Measurements from ENCODE around the gene ARHGAP10.

ARHGAP10 gene

GRCh38 chr4:147732518-147733235 is 789 bp downstream of the ARHGAP10 start:
- DNase-seq, result no peak

DNA sequence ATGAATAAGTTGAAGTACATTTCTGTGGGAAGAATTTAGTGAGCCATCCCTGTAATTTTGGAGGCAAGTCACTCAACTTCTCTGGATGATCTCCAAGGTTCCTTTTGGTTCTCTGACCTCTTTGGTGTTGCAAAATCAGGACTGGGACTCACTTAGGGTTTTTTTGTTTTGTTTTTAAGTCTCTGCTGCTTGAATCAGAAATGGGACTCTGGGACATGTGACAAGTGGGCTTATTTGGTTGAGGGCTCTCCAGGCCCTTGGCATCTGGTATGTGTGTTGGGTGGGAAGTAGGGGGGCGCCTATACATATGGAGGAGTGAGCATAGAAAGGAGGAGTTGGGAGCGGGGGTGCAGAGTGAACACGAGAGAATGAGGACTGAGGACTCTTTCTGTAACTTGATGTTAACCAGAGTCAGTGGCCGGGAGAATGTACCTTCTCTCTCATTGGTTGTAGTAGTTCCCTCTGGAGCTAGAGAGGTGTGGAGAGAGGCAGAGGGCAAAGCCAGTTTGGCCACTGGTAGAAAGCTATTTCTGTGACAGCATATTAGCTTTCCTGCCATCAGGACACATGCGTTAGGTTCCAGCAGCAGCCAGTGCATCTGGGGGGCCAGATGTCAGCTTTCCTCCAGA is 1.9 kb downstream of the ARHGAP10 start:
- DNase-seq, result no peak

- DNase-seq, result no peak
Measured at GRCh38 chr4:147734496-147734895, 2.6 kb downstream of the ARHGAP10 start.

DNA sequence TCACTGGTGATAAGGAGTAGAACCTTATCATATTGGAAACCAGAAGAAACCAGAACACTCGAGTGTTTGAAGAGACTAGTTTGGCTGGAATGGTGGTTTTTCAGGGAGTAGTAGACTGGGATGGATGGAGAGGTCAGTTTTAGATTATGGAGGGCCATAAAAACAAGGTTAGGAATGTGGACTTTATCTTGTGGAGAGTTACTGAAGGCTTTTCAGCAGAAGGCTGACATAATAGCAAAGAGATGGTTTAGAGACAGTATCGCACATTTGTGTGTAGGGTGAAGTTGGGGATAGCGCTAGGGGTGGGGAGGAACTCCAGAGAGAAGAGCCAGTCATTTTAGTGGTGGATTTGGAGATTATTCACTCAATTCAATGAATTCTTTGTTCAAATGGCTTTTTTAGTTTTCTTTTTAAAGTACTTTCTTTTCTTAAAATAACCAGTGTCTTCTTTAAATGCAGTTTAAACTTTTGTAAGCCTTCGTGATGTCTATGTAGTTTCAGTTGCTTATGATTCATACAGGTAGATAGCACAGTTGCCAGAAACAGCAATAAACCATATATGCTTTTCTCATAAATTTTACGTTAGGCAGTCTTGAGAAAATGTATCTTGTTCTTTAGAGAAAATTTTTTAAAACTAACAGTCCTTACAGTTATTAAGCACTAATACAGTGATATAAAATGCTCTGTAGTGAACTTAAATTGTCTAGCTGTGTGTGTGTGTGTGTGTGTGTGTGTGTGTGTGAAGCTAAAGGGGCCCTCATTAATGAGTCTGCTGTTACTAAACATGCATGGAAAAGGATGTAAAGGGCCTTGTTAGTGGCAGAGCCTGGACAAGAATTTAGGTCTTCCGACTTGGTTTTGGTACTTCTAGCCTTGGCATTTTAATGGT is 3.8 kb downstream of the ARHGAP10 start:
- DNase-seq, result no peak

DNA sequence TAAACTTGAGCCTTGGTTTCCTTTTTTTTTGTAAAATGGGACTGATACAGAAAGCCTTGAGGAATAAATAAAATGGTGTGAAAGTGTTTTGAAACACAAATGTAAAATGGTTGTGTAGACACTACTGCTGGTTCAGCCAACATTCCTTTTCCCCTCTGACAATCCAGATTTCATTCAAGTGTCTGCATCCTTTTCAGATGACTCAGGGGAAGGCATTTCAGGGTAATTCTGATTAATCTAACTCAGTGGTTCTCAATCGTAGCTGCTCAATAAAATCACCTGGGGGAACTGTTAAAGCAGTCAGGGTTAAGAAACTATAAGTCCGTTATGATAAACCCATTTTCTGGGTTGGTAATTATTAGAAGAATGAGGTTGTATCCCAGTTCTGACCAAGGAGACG is 4.6 kb downstream of the ARHGAP10 start:
- no peak for DNase-seq

DNA sequence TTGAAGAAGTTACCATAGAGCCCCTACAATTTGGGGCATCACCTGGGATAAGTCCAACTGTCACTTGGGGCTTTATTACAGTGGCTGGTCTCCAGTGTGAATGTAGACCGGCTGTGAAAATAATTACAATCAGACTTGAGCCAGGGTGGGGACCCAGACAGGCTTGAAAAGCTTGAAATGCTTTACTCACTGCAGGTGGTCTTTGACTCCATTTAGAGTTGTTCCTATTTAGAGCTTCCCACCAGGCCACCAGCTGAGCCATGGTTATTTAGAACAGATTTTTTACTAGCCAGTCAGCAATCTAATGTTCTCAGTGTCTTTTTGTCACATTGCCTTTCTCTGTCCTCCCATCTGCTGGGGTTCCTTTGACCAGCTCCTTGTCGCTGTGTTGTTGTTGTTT is 5.7 kb downstream of the ARHGAP10 start:
- DNase-seq, result no peak

DNA sequence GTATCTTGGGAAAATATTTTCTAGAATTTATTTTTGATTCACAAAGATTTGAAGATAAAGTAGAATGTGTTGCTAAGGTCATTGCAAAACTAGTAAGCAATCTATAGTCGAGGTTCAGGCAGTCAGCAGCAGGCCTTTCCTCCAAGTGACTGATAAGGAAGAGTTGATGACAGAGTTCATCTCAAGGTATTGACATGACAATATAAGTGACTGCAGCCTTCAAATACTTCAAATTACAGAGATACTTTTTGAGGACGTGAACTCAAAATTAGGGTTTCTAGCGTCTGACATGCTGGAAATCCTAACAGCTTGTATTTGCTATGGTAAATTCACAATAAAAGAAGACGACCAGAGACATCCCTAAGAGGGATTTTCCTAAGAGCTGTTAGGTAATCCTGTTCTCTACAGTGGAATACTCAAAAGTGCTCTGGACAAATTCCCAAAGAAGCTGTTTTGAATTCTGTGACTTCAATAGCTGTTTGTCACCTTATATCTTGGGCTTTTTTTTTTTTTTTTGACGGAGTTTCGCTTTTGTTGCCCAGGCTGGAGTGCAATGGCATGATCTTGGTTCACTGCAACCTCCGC is 7.4 kb downstream of the ARHGAP10 start:
- no peak for DNase-seq

DNA sequence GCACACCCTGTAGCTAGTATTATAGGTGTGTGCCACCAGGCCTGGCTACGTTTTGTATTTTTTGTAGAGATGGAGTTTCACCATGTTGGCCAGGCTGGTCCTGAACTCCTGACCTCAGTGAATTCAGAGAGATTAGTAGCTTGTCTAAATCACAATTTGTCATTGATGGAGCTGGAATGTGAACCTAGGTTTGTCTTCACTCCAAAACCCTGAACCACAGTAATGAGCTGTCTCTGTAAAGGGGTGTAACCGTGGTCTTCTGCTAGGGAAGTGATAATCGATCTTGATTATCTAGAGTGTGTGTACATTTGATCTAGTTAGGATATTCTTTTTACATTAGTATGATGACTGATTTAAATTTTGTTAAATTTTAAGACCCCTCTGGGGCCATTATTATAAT is 8.3 kb downstream of the ARHGAP10 start:
- no peak for DNase-seq

GRCh38 chr4:147741190-147741788 is 9.4 kb downstream of the ARHGAP10 start:
- no peak for DNase-seq

DNA sequence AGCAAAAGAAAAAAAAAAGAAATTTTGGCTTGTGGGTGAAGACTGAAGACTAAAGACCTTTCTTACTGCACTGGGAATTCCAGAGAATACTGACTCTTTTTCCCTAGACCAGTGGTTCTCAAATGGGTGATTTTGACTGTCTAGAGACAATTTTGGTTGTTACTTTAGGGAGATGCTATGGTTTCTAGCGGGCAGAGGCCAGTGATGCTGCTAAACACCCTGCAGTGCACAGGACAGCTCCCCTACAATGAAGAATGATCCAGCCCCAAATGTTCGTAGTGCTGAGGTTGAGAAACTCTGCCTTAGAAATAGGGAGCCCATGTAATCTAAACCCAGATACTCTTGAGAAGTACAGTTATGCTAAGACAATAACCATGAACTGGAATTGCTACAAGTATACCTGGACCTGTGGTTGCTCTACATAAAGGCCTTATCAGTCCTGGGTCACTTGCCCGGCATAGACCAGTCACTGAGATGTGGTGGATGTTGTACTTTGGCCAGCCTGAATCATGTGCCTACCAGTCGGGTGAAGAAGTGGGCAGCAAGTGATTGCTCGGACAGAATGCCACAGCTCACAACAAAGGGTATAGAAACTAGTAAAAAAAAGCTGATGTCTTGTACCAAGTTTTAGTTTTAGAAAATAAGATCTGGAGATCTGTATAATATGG is 16.0 kb downstream of the ARHGAP10 start:
- DNase-seq, result no peak

- no peak for DNase-seq
Measured at GRCh38 chr4:147749811-147750321, 18.0 kb downstream of the ARHGAP10 start.

DNA sequence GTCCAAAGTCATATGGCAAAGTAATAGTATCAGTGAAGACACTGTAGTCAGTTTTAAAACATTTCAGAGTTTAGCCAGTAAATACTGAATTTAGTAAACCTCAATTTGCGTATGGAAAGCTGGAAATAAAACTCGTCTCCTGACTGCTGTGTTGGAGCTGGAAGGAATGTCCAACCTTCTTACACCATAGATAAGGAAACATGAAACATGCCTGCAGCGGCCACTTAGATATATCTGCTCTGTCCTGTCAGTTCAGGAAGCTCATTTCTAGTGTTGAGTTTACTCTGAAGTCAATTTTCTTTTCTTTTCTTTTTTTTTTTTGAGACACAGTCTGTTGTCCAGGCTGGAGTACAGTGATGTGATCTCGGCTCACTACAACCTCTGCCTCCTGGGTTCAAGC is 21.2 kb downstream of the ARHGAP10 start:
- no peak for DNase-seq

DNA sequence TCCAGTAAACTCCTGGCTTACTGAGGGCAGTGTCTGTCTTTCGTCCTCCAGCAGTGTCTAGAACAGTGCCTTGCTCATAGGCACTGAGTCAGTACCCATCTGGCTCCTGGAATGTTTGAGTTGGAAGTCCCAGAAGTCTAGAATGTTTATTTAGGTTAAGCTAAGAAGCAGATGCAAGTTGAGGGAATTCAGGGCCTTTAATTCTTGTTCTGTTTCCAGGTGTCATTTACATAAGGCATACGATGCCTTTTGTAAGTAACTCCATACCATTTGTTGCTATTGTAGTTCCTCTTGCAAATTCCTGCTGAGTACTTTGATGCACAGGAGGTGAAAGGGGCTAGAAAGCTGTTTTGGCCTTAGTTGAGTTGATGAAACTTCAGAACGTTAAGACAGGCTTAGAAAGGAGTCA is 22.2 kb downstream of the ARHGAP10 start:
- DNase-seq, result no peak

DNA sequence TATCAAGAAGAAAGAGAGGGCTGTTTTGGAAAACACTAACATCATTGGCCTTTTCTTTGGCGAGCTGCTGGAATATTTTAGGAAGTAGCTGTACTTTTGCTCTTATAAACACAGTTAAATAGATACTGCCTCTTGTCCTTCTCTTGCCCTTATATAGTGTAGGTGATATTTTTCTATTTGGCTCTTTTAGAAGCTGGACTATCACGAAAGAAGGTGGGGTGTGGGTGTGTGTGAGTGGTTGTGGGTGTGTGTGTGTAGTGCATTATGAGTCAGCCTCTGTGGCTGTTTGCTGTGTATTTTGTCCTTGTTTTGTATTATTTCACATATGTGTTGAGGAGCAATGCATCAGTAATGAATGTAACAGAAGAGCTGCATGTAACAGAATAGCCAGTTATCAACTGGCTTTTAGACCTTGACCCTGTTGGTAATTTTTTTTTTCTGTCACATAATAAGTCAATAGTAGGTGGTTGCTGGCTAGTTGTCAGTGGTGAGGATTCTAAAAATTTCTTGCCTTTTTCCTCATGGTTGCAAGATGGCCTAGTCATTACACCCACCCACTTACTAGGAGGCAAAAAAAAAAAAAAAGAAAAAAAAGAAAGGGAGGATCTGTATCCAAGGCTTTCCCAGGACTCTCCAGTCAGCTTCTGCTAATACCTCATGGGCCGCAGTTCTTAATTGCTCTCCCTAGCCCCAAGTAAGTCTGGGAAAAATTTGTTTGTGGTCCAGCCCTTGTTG is 23.8 kb downstream of the ARHGAP10 start:
- DNase-seq, result no peak

GRCh38 chr4:147756417-147756816 is 24.5 kb downstream of the ARHGAP10 start:
- DNase-seq, result no peak

- DNase-seq, result no peak
Measured at GRCh38 chr4:147760176-147760575, 28.3 kb downstream of the ARHGAP10 start.

DNA sequence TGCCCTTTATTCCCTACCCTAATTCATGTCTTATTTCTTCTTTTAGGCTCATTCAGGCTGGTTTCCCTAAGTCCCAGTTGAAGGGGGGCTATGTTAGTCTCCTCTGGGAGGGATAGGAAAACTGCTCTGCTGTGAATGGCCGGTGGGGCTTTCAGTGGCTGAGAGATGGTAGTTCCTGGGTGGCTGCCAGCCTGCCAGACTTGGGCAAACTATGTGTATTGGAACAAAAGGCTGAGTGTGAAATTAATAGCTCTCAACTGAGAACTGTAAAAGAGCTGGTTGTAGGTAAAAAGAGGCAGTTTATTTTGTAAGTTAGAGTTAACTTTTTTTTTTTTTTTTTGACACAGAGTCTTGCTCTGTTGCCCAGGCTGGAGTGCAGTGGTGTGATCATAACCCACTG is 28.8 kb downstream of the ARHGAP10 start:
- DNase-seq, result no peak

GRCh38 chr4:147761218-147761883 is 29.5 kb downstream of the ARHGAP10 start:
- DNase-seq, result no peak

DNA sequence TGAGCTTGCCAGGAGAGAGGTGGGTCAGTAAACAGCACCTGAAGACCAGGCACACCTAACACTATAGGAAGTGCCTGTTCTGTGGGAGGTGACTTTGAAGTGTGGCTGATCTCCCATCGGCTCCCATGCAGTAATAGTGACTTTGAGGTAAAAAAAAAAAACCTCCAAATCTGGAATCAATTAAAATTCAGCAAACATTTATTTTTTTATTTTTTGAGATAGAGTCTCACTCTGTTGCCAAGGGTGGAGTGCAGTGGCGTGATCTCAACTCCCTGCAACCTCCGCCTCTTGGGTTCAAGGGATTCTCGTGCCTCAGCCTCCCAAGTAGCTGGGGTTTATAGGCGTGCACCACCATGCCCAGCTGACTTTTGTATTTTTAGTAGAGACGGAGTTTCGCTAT is 32.4 kb downstream of the ARHGAP10 start:
- no peak for DNase-seq

DNA sequence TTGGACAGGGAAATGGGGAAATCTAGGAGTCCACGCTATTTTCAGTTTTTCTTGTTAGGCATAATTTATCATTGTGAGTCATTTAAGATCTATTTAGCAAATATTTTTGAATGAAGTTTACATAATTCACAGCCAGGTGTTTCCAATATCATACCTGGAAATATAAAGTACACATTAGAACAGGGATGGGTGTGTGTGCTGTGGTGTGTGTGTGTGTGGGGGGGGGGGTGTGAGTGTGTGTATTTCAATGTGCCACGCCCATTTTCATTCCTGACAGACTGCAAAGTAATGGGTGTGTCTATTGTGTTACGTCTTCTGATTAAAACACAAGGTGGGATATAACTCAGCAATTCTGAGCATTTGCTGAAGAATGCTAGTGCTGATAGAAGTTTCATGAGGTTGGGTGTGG is 33.2 kb downstream of the ARHGAP10 start:
- DNase-seq, result no peak

- DNase-seq, result no peak
Measured at GRCh38 chr4:147768113-147768512, 36.2 kb downstream of the ARHGAP10 start.

Measured in activated CD4-positive, alpha-beta T cell treated with anti-CD3 and anti-CD28 coated beads, Interleukin-2, amount 50 U/mL, for 4 hours (primary cell).